ENCODE measurements around the gene FXR1. TPM values are rescaled to one million over a fixed set of nuclear protein-coding genes. Genes with fewer than 3 reads are reported as not detected.

The FXR1 gene
- total RNA-seq, 1 experiment from 2014 or later = 219 TPM

DNA sequence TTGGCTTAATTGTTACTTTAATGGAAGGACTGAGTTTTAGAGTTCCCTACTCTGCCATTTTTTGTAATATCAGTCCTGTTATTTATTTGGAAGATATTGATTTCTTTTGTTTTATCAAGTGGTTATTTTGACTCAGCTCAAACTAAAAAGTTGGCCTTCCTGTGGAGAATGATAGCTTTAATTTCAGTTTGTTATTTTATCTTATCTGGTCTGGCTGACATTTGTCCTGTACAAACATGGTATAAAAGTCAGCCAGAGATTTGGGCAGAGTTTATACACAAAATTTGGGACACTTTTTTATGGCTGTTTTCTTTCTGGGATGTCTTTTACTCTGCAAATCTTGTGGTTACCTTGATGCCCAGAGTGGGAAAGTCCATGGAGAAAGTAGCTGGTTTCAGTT is 118.5 kb downstream of the FXR1 start:
- POLR2A ChIA-PET (ENCODE audit: low non-redundant PET) = no interaction called here
- Histone ChIP-seq H3K36me3 (ENCODE audit: insufficient read depth, low read length, poor library complexity, severe bottlenecking) (no peaks in the 10 kb centered on the region), H3K4me3 (ENCODE audit: low read depth, low read length, poor library complexity, severe bottlenecking) (no peak overlapping the region), H3K9me3 (ENCODE audit: low read depth, low read length, poor library complexity, severe bottlenecking) (no peaks in the 10 kb centered on the region), H3K27ac (ENCODE audit: low read depth, low read length, poor library complexity, severe bottlenecking) (no peak overlapping the region), H3K27me3 (replicated peaks; ENCODE audit: insufficient read depth, low read depth, low read length, poor library complexity) (no peaks in the 10 kb centered on the region), H3K4me1 (ENCODE audit: insufficient read depth, low read length, poor library complexity, severe bottlenecking) (no peaks in the 10 kb centered on the region)
- no peak for DNase-seq (ENCODE audit: low spot score)
- CTCF ChIA-PET = no interaction called here
- TF ChIP-seq EZH2 (IDR thresholded peaks at IDR 0.05; ENCODE audit: borderline replicate concordance, low read depth, low read length, poor library complexity, severe bottlenecking) = no peak
- BruUV-seq (replicated peaks) = no TSS peak
- intact Hi-C loops (cut with micrococcal nuclease; ENCODE audit: unreplicated experiment) = no loop called here

Other genes with a start within 250 kb of the FXR1 start
- gene CCDC39, start 233.2 kb upstream of the FXR1 start, total RNA-seq (2021) = not detected in 2 replicates
- 51.2 and 52.1 TPM in 2 replicates for gene DNAJC19, start 77.1 kb downstream of the FXR1 start, total RNA-seq (2021)

Measured in A673 (cell line).